A549 (cell line): ENCODE measurements around the gene SERPINA10.

Experiments
- CTCF ChIP-seq: fragments of >200 bp; sonication (Bioruptor Twin); formaldehyde crosslinking; IDR thresholded peaks from 3 replicates; pipeline ENCODE4 v1.5.1; 2016
- GATA3 ChIP-seq: IDR thresholded peaks from 2 replicates; pipeline ENCODE4 v1.6.1; 2012; ENCODE audit warnings: borderline replicate concordance
- POLR2A ChIP-seq: IDR thresholded peaks from 2 replicates; pipeline ENCODE4 v1.6.1; 2012; ENCODE audit warnings: mild to moderate bottlenecking, low read length
- REST ChIP-seq: fragments of 200-600 bp; sonication (generic); IDR thresholded peaks from 2 replicates; pipeline ENCODE4 v1.6.1; 2016; ENCODE audit warnings: antibody characterized with exemption, mild to moderate bottlenecking, moderate library complexity
- RFX5 ChIP-seq: fragments of 450-650 bp; IDR thresholded peaks from 2 replicates; pipeline ENCODE4 v1.7.1; 2014; ENCODE audit warnings: antibody characterized with exemption, mild to moderate bottlenecking, moderate library complexity

- TF ChIP-seq RFX5 (no peak), POLR2A (no peak), GATA3 (no peak), CTCF (no peak), REST (no peak)
Observed at GRCh38 chr14:94284221-94284620, 8.8 kb downstream of the SERPINA10 start.
